ENCODE measurements around the gene CCL13. TPM values are rescaled to one million over a fixed set of nuclear protein-coding genes. Genes with fewer than 3 reads are reported as not detected.
A peak's percentile ranks its signal among the peaks of the same experiment; 100 is the strongest.
"Not testable (repeated sequence)": the region's sequence is repeated elsewhere in the genome, so short reads cannot be mapped to it uniquely, and the experiment has no call there.

The CCL13 gene
- 1 to 10 TPM in 5 of 12 donors, under 1 TPM in 5, not detected in 2; 0.28 to 3.8 (median 1.0) TPM for polyA plus RNA-seq (ENCODE audit: insufficient read length in 12 of 12)
- long read RNA-seq, donor 1, result 0 reads
- long read RNA-seq, donor 2, result 0 reads
- long read RNA-seq, donor 3, partial matches to known transcripts, result 0 of 1 reads
- long read RNA-seq, donor 3, other reads (novel, unspliced or antisense), result 0 of 1 reads
- long read RNA-seq, donor 4, result 0 reads
- long read RNA-seq, donor 5, result 0 reads
- long read RNA-seq, donor 6, result 0 reads
- long read RNA-seq, donor 7, result 0 reads
- long read RNA-seq, donor 8, partial matches to known transcripts, result 0 of 1 reads
- long read RNA-seq, donor 8, other reads (novel, unspliced or antisense), result 0 of 1 reads
- long read RNA-seq, donor 9, partial matches to known transcripts, result 0 of 2 reads
- long read RNA-seq, donor 9, other reads (novel, unspliced or antisense), result 0 of 2 reads
- long read RNA-seq, donor 10, result 0 reads
- long read RNA-seq, donor 11, result 0 reads

DNA sequence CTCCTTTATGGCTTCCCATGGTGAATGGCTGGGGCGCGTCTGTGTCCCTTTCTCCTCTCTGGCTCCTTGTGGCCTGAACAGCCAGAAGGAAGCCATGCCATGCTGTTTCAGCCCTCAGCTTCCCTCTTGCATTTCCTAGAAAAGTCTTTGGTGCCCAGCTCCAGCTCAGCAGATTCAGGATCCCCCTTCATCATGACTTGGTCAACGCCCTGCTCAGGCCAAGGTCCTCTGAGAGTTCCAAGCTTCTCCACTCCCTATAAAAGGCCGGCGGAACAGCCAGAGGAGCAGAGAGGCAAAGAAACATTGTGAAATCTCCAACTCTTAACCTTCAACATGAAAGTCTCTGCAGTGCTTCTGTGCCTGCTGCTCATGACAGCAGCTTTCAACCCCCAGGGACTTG, at the start of gene CCL13:
Gene CCL13, plus strand, starts transcription at position 287 of the 400 bp plus-strand sequence. Its CDS starts 47 bp downstream, at position 334.
- no peak for DNase-seq

DNA sequence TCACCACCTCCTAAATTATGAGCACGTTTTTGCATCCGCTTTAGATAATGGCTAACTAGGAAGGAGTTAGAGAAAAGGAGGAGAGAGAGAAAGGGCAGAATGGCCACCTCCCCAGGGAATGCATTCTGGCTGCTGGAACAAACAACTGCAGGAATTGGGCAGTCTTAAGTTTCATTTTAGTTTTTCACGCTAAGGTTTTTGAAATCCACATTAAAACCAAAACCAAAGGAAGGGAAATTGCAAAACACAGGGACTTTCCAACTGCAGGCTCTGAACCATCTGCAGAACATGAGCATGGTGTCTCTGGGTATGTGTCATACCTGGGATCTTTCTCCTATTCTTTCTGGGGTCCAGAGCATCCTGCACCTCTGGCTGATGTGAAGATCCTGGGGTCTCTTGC, 49.2 kb upstream of the CCL13 start:
- no peak for DNase-seq

DNA sequence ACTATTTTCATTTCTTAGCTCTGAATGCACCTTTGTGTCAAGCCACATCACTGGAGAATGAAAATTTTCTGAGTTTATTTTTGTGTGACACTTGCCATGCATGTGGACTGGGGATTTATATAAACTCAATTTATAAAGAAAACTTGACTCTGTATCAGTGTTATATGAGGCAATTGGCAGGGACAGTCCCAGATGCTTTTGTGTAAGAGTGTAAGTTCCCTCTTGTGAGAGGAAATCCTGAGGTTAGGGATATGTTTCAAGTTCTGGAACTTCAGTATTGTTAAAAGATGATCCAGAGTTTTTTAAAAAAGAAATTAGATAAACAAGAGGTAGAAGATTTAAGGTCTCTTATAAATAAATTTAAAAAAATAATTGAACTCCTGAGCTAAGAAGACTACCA, 47.9 kb upstream of the CCL13 start:
- DNase-seq, result no peak

- no peak for DNase-seq
Measured at GRCh38 chr17:34311291-34311690, 45.0 kb upstream of the CCL13 start.

DNA sequence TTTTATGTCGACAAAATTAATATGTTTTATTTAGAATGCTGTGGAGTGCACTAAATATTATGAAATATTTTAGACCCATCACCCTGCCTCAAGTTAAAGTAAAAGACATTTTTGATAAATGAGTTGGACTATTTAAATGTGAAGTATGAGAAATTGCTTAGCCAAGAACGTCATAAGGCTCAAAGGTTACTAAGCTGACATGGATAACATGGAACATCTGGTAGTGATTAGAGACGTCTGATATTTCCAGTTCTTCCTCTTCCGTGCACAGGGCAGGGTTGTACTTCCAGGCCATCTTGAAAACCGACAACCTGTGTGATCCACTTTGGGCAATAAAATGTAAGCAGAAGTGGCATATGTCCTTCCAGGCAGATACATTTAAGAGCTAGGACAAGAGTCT, 44.2 kb upstream of the CCL13 start:
- no peak for DNase-seq

- no peak for DNase-seq
Measured at GRCh38 chr17:34313164-34313563, 43.1 kb upstream of the CCL13 start.

- DNase-seq, result peak; percentile 36
Measured at GRCh38 chr17:34314279-34314678, 42.0 kb upstream of the CCL13 start.

DNA sequence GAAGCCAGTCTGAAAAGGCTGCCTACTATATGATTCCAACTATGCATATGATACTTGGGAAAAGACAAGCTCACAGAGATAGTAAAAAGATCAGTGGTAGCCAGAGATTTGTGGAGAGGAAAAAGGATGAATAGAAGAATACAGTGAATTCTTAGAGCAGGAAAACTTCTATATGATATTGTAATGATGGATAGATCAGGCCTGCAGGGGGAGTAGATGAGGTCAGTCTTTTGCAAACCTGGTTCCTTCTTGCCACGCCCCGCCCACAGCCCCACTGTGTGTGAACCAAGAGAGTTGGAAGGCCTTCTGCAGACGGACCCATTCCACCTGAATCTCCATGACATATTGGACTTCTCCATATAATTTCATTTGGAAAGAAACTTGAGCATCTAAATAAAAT, 37.8 kb upstream of the CCL13 start:
- DNase-seq, result no peak

DNA sequence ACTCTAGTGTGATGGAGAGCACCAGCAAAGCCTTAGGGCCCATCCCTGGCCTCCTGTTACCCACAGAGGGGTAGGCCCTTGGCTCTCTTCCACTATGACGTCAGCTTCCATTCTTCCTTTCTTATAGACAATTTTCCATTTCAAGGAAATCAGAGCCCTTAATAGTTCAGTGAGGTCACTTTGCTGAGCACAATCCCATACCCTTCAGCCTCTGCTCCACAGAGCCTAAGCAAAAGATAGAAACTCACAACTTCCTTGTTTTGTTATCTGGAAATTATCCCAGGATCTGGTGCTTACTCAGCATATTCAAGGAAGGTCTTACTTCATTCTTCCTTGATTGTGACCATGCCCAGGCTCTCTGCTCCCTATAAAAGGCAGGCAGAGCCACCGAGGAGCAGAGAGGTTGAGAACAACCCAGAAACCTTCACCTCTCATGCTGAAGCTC, 37.2 kb upstream of the CCL13 start, which contains the start of gene CCL8:
Gene CCL8, plus strand, starts transcription at position 397 of the 445 bp plus-strand sequence. CDS start 67 bp downstream, outside the sequence.
- no peak for DNase-seq

DNA sequence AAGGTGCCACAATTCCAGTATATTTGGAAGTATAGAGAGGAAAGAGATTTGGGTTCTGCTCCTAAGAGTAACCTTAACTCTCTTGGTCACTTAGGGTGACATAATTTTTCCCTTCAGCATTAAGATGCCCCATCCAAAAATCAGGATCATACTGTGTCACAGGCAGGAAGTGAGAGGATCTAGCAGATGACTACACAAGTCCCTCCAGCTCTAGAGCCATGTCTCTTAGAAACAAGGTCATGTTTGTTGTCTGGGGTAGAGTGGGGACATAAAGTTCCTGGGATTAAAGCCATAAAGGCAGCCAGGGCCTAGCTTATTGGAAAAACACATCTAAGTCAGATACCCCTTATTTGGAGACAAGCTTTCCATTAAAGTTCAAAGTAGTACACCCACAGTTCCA, 34.3 kb upstream of the CCL13 start:
- DNase-seq, result no peak

GRCh38 chr17:34327580-34327979, 28.7 kb upstream of the CCL13 start:
- DNase-seq, result not testable (repeated sequence)

DNA sequence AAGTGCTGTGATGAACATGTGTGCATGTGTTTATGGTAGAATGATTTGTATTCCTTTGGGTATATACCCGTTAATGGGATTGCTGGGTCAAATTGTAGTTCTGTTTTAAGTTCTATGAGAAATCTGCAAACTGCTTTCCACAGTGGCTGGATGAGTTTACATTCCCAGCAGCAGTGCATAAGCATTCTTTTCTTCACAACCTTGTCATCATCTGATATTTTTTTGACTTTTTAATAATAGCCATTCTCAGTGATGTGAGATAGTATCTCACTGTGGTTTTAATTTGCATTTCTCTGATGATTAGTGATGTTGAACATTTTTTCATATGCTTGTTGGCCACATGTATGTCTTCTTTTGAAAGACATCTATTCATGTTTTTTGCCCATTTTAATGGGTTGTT, 18.6 kb upstream of the CCL13 start:
- no peak for DNase-seq

GRCh38 chr17:34339138-34339770, 17.0 kb upstream of the CCL13 start:
- no peak for DNase-seq

- no peak for DNase-seq
Measured at GRCh38 chr17:34341916-34342315, 14.4 kb upstream of the CCL13 start.

DNA sequence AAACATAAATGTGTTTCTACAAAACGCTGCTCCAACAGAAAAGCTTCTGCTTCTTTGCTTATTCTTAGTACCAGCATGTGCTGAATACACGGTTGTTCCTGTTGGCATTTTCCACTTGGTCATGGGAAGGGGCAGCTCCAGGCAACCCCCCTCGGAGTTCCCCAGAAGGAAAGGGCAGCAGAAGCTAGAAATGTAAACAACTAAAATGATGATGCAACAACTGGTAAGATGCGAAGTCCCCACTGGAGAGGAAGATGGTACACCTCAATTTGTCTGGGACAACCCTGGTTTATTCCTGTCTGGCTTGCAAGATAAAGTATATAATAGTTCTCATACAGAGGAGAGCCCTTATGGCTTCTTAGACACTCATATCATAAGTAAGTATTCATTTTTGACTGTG, 9.2 kb upstream of the CCL13 start:
- DNase-seq, result no peak

GRCh38 chr17:34349751-34350150, 6.5 kb upstream of the CCL13 start:
- no peak for DNase-seq

GRCh38 chr17:34351096-34351495, 5.2 kb upstream of the CCL13 start:
- DNase-seq, result no peak

DNA sequence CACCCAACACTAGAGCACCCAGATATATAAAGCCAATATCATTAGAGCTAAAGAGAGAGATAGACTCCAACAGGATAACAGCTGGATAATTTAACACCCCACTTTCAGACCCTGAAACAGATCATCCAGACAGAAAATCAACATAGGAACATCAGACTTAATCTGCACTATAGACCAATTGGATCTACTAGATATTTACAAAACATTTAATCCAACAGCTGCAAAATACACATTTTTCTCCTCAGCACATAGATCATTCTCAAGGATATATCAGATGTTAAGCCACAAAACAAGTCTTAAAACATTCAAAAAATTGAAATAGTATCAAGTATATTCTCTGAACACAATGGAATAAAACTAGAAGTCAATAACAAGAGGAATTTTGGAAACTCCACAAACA, 4.1 kb upstream of the CCL13 start:
- DNase-seq, result no peak

GRCh38 chr17:34354637-34355036, 1.6 kb upstream of the CCL13 start:
- DNase-seq, result no peak

DNA sequence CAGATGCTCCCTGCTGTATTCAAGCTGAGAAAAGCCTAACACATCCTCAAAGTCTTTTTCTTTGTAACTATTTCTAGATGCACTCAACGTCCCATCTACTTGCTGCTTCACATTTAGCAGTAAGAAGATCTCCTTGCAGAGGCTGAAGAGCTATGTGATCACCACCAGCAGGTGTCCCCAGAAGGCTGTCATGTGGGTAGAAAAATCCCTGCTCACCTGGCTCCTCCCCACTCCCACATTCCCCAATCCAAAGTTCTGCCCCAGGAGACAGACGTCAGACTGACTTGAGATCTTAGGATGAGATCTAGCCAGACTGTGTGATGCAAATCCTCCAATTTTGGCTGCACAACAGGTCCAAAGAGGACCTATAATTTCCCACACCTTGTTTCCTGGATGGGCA, 1.1 kb downstream of the CCL13 start:
- DNase-seq, result no peak

GRCh38 chr17:34358631-34359030, 2.4 kb downstream of the CCL13 start:
- no peak for DNase-seq

- DNase-seq, result no peak
Measured at GRCh38 chr17:34360601-34361270, 4.5 kb downstream of the CCL13 start.

Data from muscle of arm (tissue), 14 donors.